ENCODE data around the gene ATMIN.

- no peak for TF ChIP-seq ZFP41 (CRISPR knock-in tag; IDR thresholded peaks at IDR 0.05; ENCODE audit: borderline replicate concordance)
- TF ChIP-seq GABPA (IDR thresholded peaks at IDR 0.05; ENCODE audit: low read depth, low read length): no peak
- TF ChIP-seq GABPA (CRISPR knock-in tag; IDR thresholded peaks at IDR 0.05; ENCODE audit: low read depth): no peak
- TF ChIP-seq POLR2A (IDR thresholded peaks at IDR 0.05; ENCODE audit: insufficient read depth in 1 of 2, low read depth in 2 of 2, low read length in 2 of 2): no peak
- TF ChIP-seq ZBTB26 (CRISPR knock-in tag; IDR thresholded peaks at IDR 0.05; ENCODE audit: borderline replicate concordance): no peak
- no peak for TF ChIP-seq MXI1 (IDR thresholded peaks at IDR 0.05; ENCODE audit: borderline replicate concordance, low read depth, low read length)
- TF ChIP-seq NFRKB (IDR thresholded peaks at IDR 0.05): no peak
- no peak for TF ChIP-seq DDIT3 (CRISPR knock-in tag; IDR thresholded peaks at IDR 0.05)
- no peak for TF ChIP-seq MEF2D (CRISPR knock-in tag; IDR thresholded peaks at IDR 0.05)
- no peak for TF ChIP-seq POLR2AphosphoS2 (IDR thresholded peaks at IDR 0.05; ENCODE audit: low read depth, low read length)
- TF ChIP-seq CTCF (CRISPR knock-in tag; IDR thresholded peaks at IDR 0.05): no peak
- TF ChIP-seq FOSL2 (CRISPR knock-in tag; IDR thresholded peaks at IDR 0.05): no peak
- no peak for TF ChIP-seq FOXM1 (CRISPR knock-in tag; IDR thresholded peaks at IDR 0.05)
Measured at GRCh38 chr16:81040131-81040530, 4.5 kb downstream of the ATMIN start.
